Thyroid gland (tissue), 4 donors: ENCODE data around the gene PKD1.

Experiments used
- CTCF ChIP-seq, 6 experiments: fragments of 200-600 bp in 3 of 6; fragments of 450-650 bp in 3 of 6; sonication (generic) in 3 of 6; IDR thresholded peaks; one replicate each; pipeline ENCODE4 v1.5.1; 2016 to 2019; ENCODE audit warnings: antibody characterized with exemption in 6 of 6, mild to moderate bottlenecking in 2 of 6, inconsistent platforms in 1 of 6, moderate library complexity in 1 of 6
- POLR2A ChIP-seq, 2 donors: fragments of 450-650 bp; IDR thresholded peaks; one replicate each; pipeline ENCODE4 v1.6.1; 2017; ENCODE audit warnings: antibody characterized with exemption in 2 of 2, mild to moderate bottlenecking in 2 of 2, moderate library complexity in 1 of 2

- TF ChIP-seq CTCF (IDR thresholded peaks at IDR 0.05) = no peak
- no peak for TF ChIP-seq POLR2A (IDR thresholded peaks at IDR 0.05)
These were observed 14.9 kb upstream of the PKD1 start for GRCh38 chr16:2150418-2151187.
